ENCODE measurements around the gene BFSP2.
"Not testable (repeated sequence)": the region's sequence is repeated elsewhere in the genome, so short reads cannot be mapped to it uniquely, and the experiment has no call there.

The BFSP2 gene

GRCh38 chr3:133505813-133506212 lies 106.0 kb downstream of the BFSP2 start:
- in situ Hi-C loops (cut with HindIII; ENCODE audit: low sequenced_read_pairs), result no loop called here

- in situ Hi-C loops (cut with HindIII; ENCODE audit: low sequenced_read_pairs), result no loop called here
These were observed 106.5 kb downstream of the BFSP2 start for GRCh38 chr3:133506215-133506901.

GRCh38 chr3:133509488-133509887 lies 109.6 kb downstream of the BFSP2 start:
- in situ Hi-C loops (cut with HindIII; ENCODE audit: low sequenced_read_pairs), result no loop called here

- in situ Hi-C loops (cut with HindIII; ENCODE audit: low sequenced_read_pairs), result no loop called here
These were observed 112.7 kb downstream of the BFSP2 start for GRCh38 chr3:133512416-133513089.

GRCh38 chr3:133514418-133514817 lies 114.6 kb downstream of the BFSP2 start:
- in situ Hi-C loops (cut with HindIII; ENCODE audit: low sequenced_read_pairs), result no loop called here

- in situ Hi-C loops (cut with HindIII; ENCODE audit: low sequenced_read_pairs), result no loop called here
These were observed 115.3 kb downstream of the BFSP2 start for GRCh38 chr3:133515127-133515526.

- in situ Hi-C loops (cut with HindIII; ENCODE audit: low sequenced_read_pairs), result no loop called here
These were observed 120.4 kb downstream of the BFSP2 start for GRCh38 chr3:133520286-133520685.

GRCh38 chr3:133520938-133521337 lies 121.1 kb downstream of the BFSP2 start:
- in situ Hi-C loops (cut with HindIII; ENCODE audit: low sequenced_read_pairs), result not testable (repeated sequence)

GRCh38 chr3:133521946-133522345 lies 122.1 kb downstream of the BFSP2 start:
- in situ Hi-C loops (cut with HindIII; ENCODE audit: low sequenced_read_pairs), result no loop called here

- in situ Hi-C loops (cut with HindIII; ENCODE audit: low sequenced_read_pairs), result not testable (repeated sequence)
These were observed 123.9 kb downstream of the BFSP2 start for GRCh38 chr3:133523758-133524157.

All from DLD1 (cell line).